GM18951 (cell line): Measurements from ENCODE around the gene GDAP1L1.
"Not testable (repeated sequence)": the region's sequence is repeated elsewhere in the genome, so short reads cannot be mapped to it uniquely, and the experiment has no call there.

ENCODE experiments used
- POLR2A ChIP-seq: IDR thresholded peaks from 4 replicates; pipeline ENCODE4 v1.6.1; 2011; ENCODE audit warnings: mild to moderate bottlenecking; ENCODE audit not compliant: insufficient read length, insufficient read depth; ENCODE audit errors: extremely low read depth
- in situ Hi-C: fragments of 300-500 bp; cut with MboI; formaldehyde crosslinking; loops from one replicate; pipeline ENCODE4 v1.12.0; 2022; ENCODE audit warnings: low sequenced_read_pairs, mixed read lengths, inconsistent platforms; ENCODE audit not compliant: unreplicated experiment

The GDAP1L1 gene

GRCh38 chr20:44282192-44282591 is 35.1 kb downstream of the GDAP1L1 start:
- in situ Hi-C loops, result no loop called here
- no peak for TF ChIP-seq POLR2A

GRCh38 chr20:44284032-44284431 is 36.9 kb downstream of the GDAP1L1 start:
- TF ChIP-seq POLR2A, result no peak
- in situ Hi-C loops, result no loop called here

GRCh38 chr20:44287272-44288097 is 40.4 kb downstream of the GDAP1L1 start:
- TF ChIP-seq POLR2A, result no peak
- in situ Hi-C loops, result no loop called here

- in situ Hi-C loops, result no loop called here
- no peak for TF ChIP-seq POLR2A
Observed at GRCh38 chr20:44288252-44288651, 41.1 kb downstream of the GDAP1L1 start.

GRCh38 chr20:44291754-44292153 is 44.6 kb downstream of the GDAP1L1 start:
- no peak for TF ChIP-seq POLR2A
- in situ Hi-C loops, result no loop called here

GRCh38 chr20:44296011-44296410 is 48.9 kb downstream of the GDAP1L1 start:
- in situ Hi-C loops, result no loop called here
- no peak for TF ChIP-seq POLR2A

GRCh38 chr20:44297721-44298120 is 50.6 kb downstream of the GDAP1L1 start:
- in situ Hi-C loops, result no loop called here
- no peak for TF ChIP-seq POLR2A

- in situ Hi-C loops, result not testable (repeated sequence)
Observed at GRCh38 chr20:44299011-44299535, 52.0 kb downstream of the GDAP1L1 start.

- no peak for TF ChIP-seq POLR2A
Observed at GRCh38 chr20:44301285-44301684, 54.2 kb downstream of the GDAP1L1 start.

GRCh38 chr20:44302026-44302669 is 55.0 kb downstream of the GDAP1L1 start:
- TF ChIP-seq POLR2A, result no peak
- in situ Hi-C loops, result no loop called here

More at GRCh38 chr20:44301285-44301684, 54.2 kb downstream of the GDAP1L1 start:
- in situ Hi-C loops, result no loop called here

GRCh38 chr20:44302736-44303135 is 55.6 kb downstream of the GDAP1L1 start:
- in situ Hi-C loops, result no loop called here
- TF ChIP-seq POLR2A, result no peak

GRCh38 chr20:44304383-44304782 is 57.3 kb downstream of the GDAP1L1 start:
- TF ChIP-seq POLR2A, result no peak
- in situ Hi-C loops, result no loop called here

GRCh38 chr20:44306927-44307326 is 59.8 kb downstream of the GDAP1L1 start:
- in situ Hi-C loops, result no loop called here
- no peak for TF ChIP-seq POLR2A
